CMK (cell line): ENCODE measurements around the gene IMMP1L.

Source experiments
- DNase-seq: peaks from one replicate; pipeline ENCODE4 v3.0.0-alpha.2; 2010; ENCODE audit warnings: low read depth

The IMMP1L gene

DNA sequence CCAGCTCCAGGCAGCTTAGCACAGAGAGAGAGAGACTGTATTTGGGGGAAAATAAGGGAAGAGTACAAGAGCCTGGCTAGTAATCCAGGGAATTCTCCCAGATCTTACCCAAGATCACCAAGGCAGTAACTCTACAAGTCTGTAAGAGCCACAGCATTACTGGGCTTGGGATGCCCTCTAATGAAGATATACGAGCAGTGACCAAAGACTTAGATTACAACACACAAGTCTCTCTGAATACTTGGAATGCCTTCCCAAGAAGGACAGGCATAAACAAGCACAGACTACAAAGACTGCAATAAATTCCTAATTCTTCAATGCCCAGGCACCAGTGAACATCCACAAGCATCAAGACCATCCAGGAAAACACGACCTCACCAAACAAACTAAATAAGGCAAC is 122.0 kb downstream of the IMMP1L start:
- no peak for DNase-seq

DNA sequence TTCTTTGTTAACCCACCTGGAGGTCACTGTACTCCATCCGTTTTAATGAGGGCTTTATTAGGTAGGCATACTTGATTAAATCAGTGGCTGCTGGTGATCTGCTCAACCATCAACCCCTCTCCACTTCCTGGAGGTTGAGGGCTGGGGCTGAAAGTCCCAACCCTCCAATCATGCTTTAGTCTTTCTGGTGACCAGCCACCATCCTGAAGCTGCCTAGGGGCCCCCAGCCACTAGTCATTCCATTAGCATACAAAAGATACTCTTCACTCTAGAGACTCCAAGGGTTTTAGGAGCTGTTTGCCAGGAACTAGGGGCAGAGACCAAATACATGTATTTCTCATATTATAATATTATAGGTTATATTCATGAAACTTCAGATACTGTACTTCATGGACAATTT is 126.3 kb downstream of the IMMP1L start:
- no peak for DNase-seq
